Measurements from ENCODE around the gene ACTRT2.

- TF ChIP-seq, protein P1, sequence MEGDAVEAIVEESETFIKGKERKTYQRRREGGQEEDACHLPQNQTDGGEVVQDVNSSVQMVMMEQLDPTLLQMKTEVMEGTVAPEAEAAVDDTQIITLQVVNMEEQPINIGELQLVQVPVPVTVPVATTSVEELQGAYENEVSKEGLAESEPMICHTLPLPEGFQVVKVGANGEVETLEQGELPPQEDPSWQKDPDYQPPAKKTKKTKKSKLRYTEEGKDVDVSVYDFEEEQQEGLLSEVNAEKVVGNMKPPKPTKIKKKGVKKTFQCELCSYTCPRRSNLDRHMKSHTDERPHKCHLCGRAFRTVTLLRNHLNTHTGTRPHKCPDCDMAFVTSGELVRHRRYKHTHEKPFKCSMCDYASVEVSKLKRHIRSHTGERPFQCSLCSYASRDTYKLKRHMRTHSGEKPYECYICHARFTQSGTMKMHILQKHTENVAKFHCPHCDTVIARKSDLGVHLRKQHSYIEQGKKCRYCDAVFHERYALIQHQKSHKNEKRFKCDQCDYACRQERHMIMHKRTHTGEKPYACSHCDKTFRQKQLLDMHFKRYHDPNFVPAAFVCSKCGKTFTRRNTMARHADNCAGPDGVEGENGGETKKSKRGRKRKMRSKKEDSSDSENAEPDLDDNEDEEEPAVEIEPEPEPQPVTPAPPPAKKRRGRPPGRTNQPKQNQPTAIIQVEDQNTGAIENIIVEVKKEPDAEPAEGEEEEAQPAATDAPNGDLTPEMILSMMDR (IDR thresholded peaks at IDR 0.05) = no peak
- TF ChIP-seq POLR2A (IDR thresholded peaks at IDR 0.05) = no peak
Measured at GRCh38 chr1:3033040-3033789, 11.9 kb downstream of the ACTRT2 start.

All from suprapubic skin (tissue), 3 donors.